Measurements from ENCODE around the gene MYOZ2. TPM values are rescaled to one million over a fixed set of nuclear protein-coding genes. Genes with fewer than 3 reads are reported as not detected.

MYOZ2 gene
- total RNA-seq, 1 experiment from 2014 or later, result not detected

GRCh38 chr4:119113033-119113655 is 22.5 kb upstream of the MYOZ2 start:
- TF ChIP-seq CTCF (IDR thresholded peaks at IDR 0.05; ENCODE audit: unreplicated experiment), result no peak
- Mint-ChIP-seq H3K36me3 (ENCODE audit: insufficient read depth, unreplicated experiment) (no peaks in the 10 kb centered on the region), H3K4me1 (ENCODE audit: insufficient read depth, unreplicated experiment) (peaks cover 5% of the 10 kb centered on the region), H3K27ac (ENCODE audit: low read depth, unreplicated experiment) (peak overlapping the region; percentile 74), H3K4me3 (ENCODE audit: unreplicated experiment) (no peak overlapping the region), H3K27me3 (ENCODE audit: insufficient read depth, unreplicated experiment) (no peaks in the 10 kb centered on the region), H3K9me3 (ENCODE audit: unreplicated experiment) (peaks cover 6% of the 10 kb centered on the region)
- intact Hi-C loops (cut with micrococcal nuclease), result loop anchor here (1.0 kb wide), 1 partner anchor 10 kb away; no protein-coding TSS in a partner anchor
- POLR2A ChIA-PET, result interaction anchor here (0.6 to 2.5 kb wide), 8 partner anchors 9 to 389 kb away, joined by 3 to 23 read pairs (median 6); partner anchors contain the start of gene USP53
- CTCF ChIA-PET, result interaction anchor here (0.7 to 1.3 kb wide), 4 partner anchors 10 to 71 kb away, joined by 3 to 4 read pairs (median 4); no protein-coding TSS in a partner anchor
- BruUV-seq (replicated peaks), result TSS peak; percentile 22
- DNase-seq (ENCODE audit: unreplicated experiment), result peak; percentile 88

- H3K4me1 Mint-ChIP-seq (ENCODE audit: insufficient read depth, unreplicated experiment), result peaks cover 10% of the 10 kb centered on the region
- no peak overlapping the region for H3K4me3 Mint-ChIP-seq (ENCODE audit: unreplicated experiment)
- ChIA-PET POLR2A (no interaction called here), CTCF (no interaction called here)
- H3K27me3 Mint-ChIP-seq (ENCODE audit: insufficient read depth, unreplicated experiment), result no peaks in the 10 kb centered on the region
- intact Hi-C loops (cut with micrococcal nuclease), result no loop called here
- no TSS peak for BruUV-seq (replicated peaks)
- H3K9me3 Mint-ChIP-seq (ENCODE audit: unreplicated experiment), result peaks cover 14% of the 10 kb centered on the region
- no peak for DNase-seq (ENCODE audit: unreplicated experiment)
- no peak overlapping the region for H3K27ac Mint-ChIP-seq (ENCODE audit: low read depth, unreplicated experiment)
- no peak for TF ChIP-seq CTCF (IDR thresholded peaks at IDR 0.05; ENCODE audit: unreplicated experiment)
- no peaks in the 10 kb centered on the region for H3K36me3 Mint-ChIP-seq (ENCODE audit: insufficient read depth, unreplicated experiment)
Observed at GRCh38 chr4:119116021-119116420, 19.6 kb upstream of the MYOZ2 start.

DNA sequence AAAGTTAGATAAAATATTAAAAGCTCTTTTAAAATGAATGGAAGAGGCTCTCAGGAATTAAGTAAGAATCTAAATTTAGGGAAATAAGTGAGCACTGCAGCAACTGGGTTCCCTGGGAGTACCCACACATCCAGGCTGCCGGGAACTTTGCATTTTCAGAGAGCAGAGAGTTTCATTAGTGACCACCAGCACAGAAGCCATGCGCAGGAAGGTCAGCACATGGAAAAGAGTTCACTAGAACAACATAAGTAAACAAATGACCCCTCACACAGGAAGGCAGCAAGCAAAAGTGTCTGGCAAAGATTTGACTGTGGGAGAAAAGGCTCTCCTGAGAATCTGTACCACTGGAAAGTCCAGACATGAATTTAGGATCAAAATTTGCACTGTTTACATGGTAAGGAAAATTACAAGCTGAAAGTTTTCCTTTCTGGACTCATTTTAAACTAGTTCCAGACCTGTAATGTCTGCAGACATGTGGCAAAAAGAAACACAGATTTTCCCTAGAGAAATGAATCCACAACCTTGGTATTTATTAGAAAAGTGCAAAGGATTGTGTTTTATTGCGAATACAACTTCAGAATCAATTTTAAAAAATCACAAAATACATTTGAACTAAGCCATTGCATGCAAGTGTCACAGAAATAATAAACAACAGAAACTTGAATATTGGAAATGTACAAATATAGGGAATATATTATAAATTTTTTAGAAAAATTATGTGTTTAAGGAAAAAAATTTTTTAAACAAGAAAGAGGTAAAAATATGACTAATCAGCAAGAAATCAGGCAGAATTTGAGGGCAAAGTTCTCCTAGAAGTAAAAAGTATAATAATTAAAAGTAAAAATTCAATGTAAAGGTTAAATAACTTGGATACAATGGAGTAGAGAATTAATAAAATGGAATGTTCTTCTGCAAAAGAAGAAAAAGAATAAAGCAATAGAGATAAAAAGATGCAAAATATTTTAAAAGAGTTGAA is 18.4 kb upstream of the MYOZ2 start:
- H3K36me3 Mint-ChIP-seq (ENCODE audit: insufficient read depth, unreplicated experiment), result no peaks in the 10 kb centered on the region
- intact Hi-C loops (cut with micrococcal nuclease), result no loop called here
- H3K27ac Mint-ChIP-seq (ENCODE audit: low read depth, unreplicated experiment), result no peak overlapping the region
- H3K27me3 Mint-ChIP-seq (ENCODE audit: insufficient read depth, unreplicated experiment), result no peaks in the 10 kb centered on the region
- DNase-seq (ENCODE audit: unreplicated experiment), result no peak
- BruUV-seq (replicated peaks), result no TSS peak
- peaks cover 10% of the 10 kb centered on the region for H3K4me1 Mint-ChIP-seq (ENCODE audit: insufficient read depth, unreplicated experiment)
- CTCF ChIA-PET, result interaction anchor here (0.5 to 0.6 kb wide), 2 partner anchors 9 to 14 kb away, joined by 3 read pairs; no protein-coding TSS in a partner anchor
- no peak for TF ChIP-seq CTCF (IDR thresholded peaks at IDR 0.05; ENCODE audit: unreplicated experiment)
- peaks cover 14% of the 10 kb centered on the region for H3K9me3 Mint-ChIP-seq (ENCODE audit: unreplicated experiment)
- POLR2A ChIA-PET, result interaction anchor here (0.7 to 1.0 kb wide), 2 partner anchors 95 to 546 kb away, joined by 3 to 5 read pairs; partner anchors contain the start of gene USP53
- H3K4me3 Mint-ChIP-seq (ENCODE audit: unreplicated experiment), result no peak overlapping the region

GRCh38 chr4:119118397-119118796 is 17.2 kb upstream of the MYOZ2 start:
- Mint-ChIP-seq H3K36me3 (ENCODE audit: insufficient read depth, unreplicated experiment) (no peaks in the 10 kb centered on the region), H3K4me1 (ENCODE audit: insufficient read depth, unreplicated experiment) (peaks cover 10% of the 10 kb centered on the region), H3K27me3 (ENCODE audit: insufficient read depth, unreplicated experiment) (no peaks in the 10 kb centered on the region), H3K27ac (ENCODE audit: low read depth, unreplicated experiment) (no peak overlapping the region), H3K4me3 (ENCODE audit: unreplicated experiment) (no peak overlapping the region), H3K9me3 (ENCODE audit: unreplicated experiment) (peaks cover 14% of the 10 kb centered on the region)
- no TSS peak for BruUV-seq (replicated peaks)
- CTCF ChIA-PET, result no interaction called here
- intact Hi-C loops (cut with micrococcal nuclease), result no loop called here
- no peak for TF ChIP-seq CTCF (IDR thresholded peaks at IDR 0.05; ENCODE audit: unreplicated experiment)
- DNase-seq (ENCODE audit: unreplicated experiment), result peak; percentile 30
- POLR2A ChIA-PET, result interaction anchor here (0.6 to 0.8 kb wide), 2 partner anchors 91 to 131 kb away, joined by 3 to 4 read pairs; no protein-coding TSS in a partner anchor

Data from MCF 10A (cell line).